Breast epithelium (tissue), 4 donors: ENCODE data around the gene LRRC36. TPM values are rescaled to one million over a fixed set of nuclear protein-coding genes. Genes with fewer than 3 reads are reported as not detected.

Experiments
- DNase-seq, 2 donors: peaks; one replicate each; pipeline ENCODE4 v3.0.0-alpha.2; 2019; ENCODE audit warnings: low spot score in 2 of 2
- H3K27ac ChIP-seq, 2 donors: fragments of 200-600 bp; sonication (generic) in 1 of 2; one replicate each; pipeline ENCODE4 v1.5.1; 2016 to 2019; ENCODE audit warnings: mild to moderate bottlenecking in 1 of 2
- H3K27me3 ChIP-seq, 2 donors: fragments of 200-600 bp; sonication (generic) in 1 of 2; one replicate each; pipeline versions ENCODE4 v1.5.1 to v1.6.0; 2017 to 2019; ENCODE audit warnings: control low read depth in 1 of 2, mild to moderate bottlenecking in 1 of 2
- H3K36me3 ChIP-seq: fragments of 200-600 bp; one replicate; pipeline ENCODE4 v1.5.1; 2019
- H3K4me1 ChIP-seq, 2 donors: fragments of 200-600 bp; sonication (generic); one replicate each; pipeline ENCODE4 v1.5.1; 2016 to 2019; ENCODE audit warnings: control low read depth in 1 of 2
- H3K4me3 ChIP-seq, 3 donors: fragments of 200-600 bp; sonication (generic); 1 replicate in 2 of 3; 2 replicates in 1 of 3; pipeline ENCODE4 v1.5.1; 2016 to 2019; ENCODE audit warnings: mild to moderate bottlenecking in 3 of 3, moderate library complexity in 2 of 3
- H3K9me3 ChIP-seq, 2 donors: fragments of 200-600 bp; sonication (generic) in 1 of 2; one replicate each; pipeline ENCODE4 v1.5.1; 2016 to 2019; ENCODE audit warnings: control low read depth in 1 of 2
- CTCF ChIP-seq, 3 donors: fragments of 450-650 bp; IDR thresholded peaks; one replicate each; pipeline ENCODE4 v1.5.1; 2016 to 2017; ENCODE audit warnings: antibody characterized with exemption in 3 of 3, mild to moderate bottlenecking in 3 of 3, moderate library complexity in 3 of 3
- POLR2A ChIP-seq: fragments of 450-650 bp; IDR thresholded peaks from one replicate; pipeline ENCODE4 v1.6.1; 2016; ENCODE audit warnings: antibody characterized with exemption, mild to moderate bottlenecking, moderate library complexity
- POLR2AphosphoS5 ChIP-seq, 3 donors: sonication (generic); formaldehyde crosslinking; IDR thresholded peaks; one replicate each; pipeline ENCODE4 v1.6.1; 2017; ENCODE audit warnings: antibody characterized with exemption in 3 of 3
- intact Hi-C: fragments of 100-400 bp; cut with DNase I; formaldehyde crosslinking; loops from one replicate; pipeline ENCODE4 v1.15.1; 2023; ENCODE audit warnings: low total_unique reads
- total RNA-seq, 3 donors: library from RNA; depleted of rRNA; stranded (reverse); fragments of >200 nt; gene quantifications; one replicate each; pipeline ENCODE4 v1.1.0, GENCODE V29; 2016

The LRRC36 gene
- total RNA-seq, 3 donors from 2014 or later: 0.16 to 3.3 (median 0.59) TPM

GRCh38 chr16:67406111-67406971, 79.7 kb downstream of the LRRC36 start:
- H3K9me3 ChIP-seq: no peaks in the 10 kb centered on the region
- intact Hi-C loops: no loop called here
- H3K27ac ChIP-seq: peak overlapping the region; percentile 98
- H3K27me3 ChIP-seq: no peaks in the 10 kb centered on the region
- TF ChIP-seq CTCF (IDR thresholded peaks at IDR 0.05) (no peak), POLR2AphosphoS5 (IDR thresholded peaks at IDR 0.05) (no peak), POLR2A (no peak)
- peak overlapping the region in 1 of 3 donors; percentile 9 for H3K4me3 ChIP-seq
- H3K4me1 ChIP-seq: peaks cover 7 to 19% of the 10 kb centered on the region in 2 donors
- no peaks in the 10 kb centered on the region for H3K36me3 ChIP-seq
- no peak for DNase-seq

GRCh38 chr16:67407176-67407787, 80.7 kb downstream of the LRRC36 start:
- H3K27ac ChIP-seq: peak overlapping the region; percentile 98
- intact Hi-C loops: no loop called here
- H3K36me3 ChIP-seq: no peaks in the 10 kb centered on the region
- H3K9me3 ChIP-seq: no peaks in the 10 kb centered on the region
- no peak for DNase-seq
- peaks cover 7 to 19% of the 10 kb centered on the region in 2 donors for H3K4me1 ChIP-seq
- H3K4me3 ChIP-seq: no peak overlapping the region
- TF ChIP-seq POLR2A (no peak), CTCF (IDR thresholded peaks at IDR 0.05) (no peak), POLR2AphosphoS5 (IDR thresholded peaks at IDR 0.05) (no peak)
- no peaks in the 10 kb centered on the region for H3K27me3 ChIP-seq

GRCh38 chr16:67407788-67408452, 81.3 kb downstream of the LRRC36 start:
- Histone ChIP-seq H3K36me3 (no peaks in the 10 kb centered on the region), H3K9me3 (no peaks in the 10 kb centered on the region), H3K27me3 (no peaks in the 10 kb centered on the region), H3K4me3 (no peak overlapping the region), H3K27ac (peak overlapping the region; percentile 98), H3K4me1 (peaks cover 7 to 19% of the 10 kb centered on the region in 2 donors)
- TF ChIP-seq POLR2A (no peak), POLR2AphosphoS5 (IDR thresholded peaks at IDR 0.05) (no peak)
- intact Hi-C loops: no loop called here
- no peak for DNase-seq

- intact Hi-C loops: loop anchor here (1.0 to 10.0 kb wide), 2 partner anchors 24 to 235 kb away; partner anchors contain the start of gene NOL3
Observed at GRCh38 chr16:67409631-67410030, 83.0 kb downstream of the LRRC36 start.

More at GRCh38 chr16:67409631-67410030, 83.0 kb downstream of the LRRC36 start:
- Histone ChIP-seq H3K27ac (no peak overlapping the region), H3K4me3 (no peak overlapping the region), H3K4me1 (peaks cover 0 to 10% of the 10 kb centered on the region in 2 donors), H3K9me3 (no peaks in the 10 kb centered on the region), H3K36me3 (no peaks in the 10 kb centered on the region), H3K27me3 (no peaks in the 10 kb centered on the region)
- TF ChIP-seq POLR2A: no peak
- TF ChIP-seq POLR2AphosphoS5 (IDR thresholded peaks at IDR 0.05): no peak
- no peak for TF ChIP-seq CTCF (IDR thresholded peaks at IDR 0.05)
- no peak for DNase-seq
